GM21390 (cell line): ENCODE data around the gene RPL18.
A peak's percentile ranks its signal among the peaks of the same experiment; 100 is the strongest.
"Not testable (repeated sequence)": the region's sequence is repeated elsewhere in the genome, so short reads cannot be mapped to it uniquely, and the experiment has no call there.

Source experiments
- ATAC-seq: cut with Tn5 transposase; IDR thresholded peaks from one replicate; pipeline ENCODE4 v1.9.1; 2021; ENCODE audit not compliant: unreplicated experiment

RPL18 gene

GRCh38 chr19:48644839-48645619 lies 26.1 kb upstream of the RPL18 start:
- ATAC-seq: no peak

- ATAC-seq: no peak
Measured at GRCh38 chr19:48644355-48644754, 25.4 kb upstream of the RPL18 start.

GRCh38 chr19:48642862-48643261 lies 23.9 kb upstream of the RPL18 start:
- ATAC-seq: no peak

GRCh38 chr19:48641850-48642249 lies 22.9 kb upstream of the RPL18 start:
- no peak for ATAC-seq

- ATAC-seq: no peak
Measured at GRCh38 chr19:48639483-48640375, 20.8 kb upstream of the RPL18 start.

- ATAC-seq: no peak
Measured at GRCh38 chr19:48638831-48639381, 19.9 kb upstream of the RPL18 start.

GRCh38 chr19:48637948-48638830 lies 19.2 kb upstream of the RPL18 start:
- ATAC-seq: peak; percentile 4

GRCh38 chr19:48637449-48637947 lies 18.5 kb upstream of the RPL18 start:
- peak; percentile 69 for ATAC-seq

GRCh38 chr19:48636859-48637448 lies 18.0 kb upstream of the RPL18 start, which contains the start of gene DBP:
TSS of gene DBP (minus strand) at chr19:48637379. CDS start at chr19:48636994, 385 bp downstream.
- ATAC-seq: peak; percentile 1

- no peak for ATAC-seq
Measured at GRCh38 chr19:48635966-48636858, 17.2 kb upstream of the RPL18 start.

GRCh38 chr19:48635263-48635965 lies 16.4 kb upstream of the RPL18 start:
- ATAC-seq: no peak

- ATAC-seq: no peak
Measured at GRCh38 chr19:48634424-48635262, 15.7 kb upstream of the RPL18 start.

- no peak for ATAC-seq
Measured at GRCh38 chr19:48634036-48634342, 15.0 kb upstream of the RPL18 start.

- no peak for ATAC-seq
Measured at GRCh38 chr19:48633148-48634035, 14.4 kb upstream of the RPL18 start.

GRCh38 chr19:48632692-48633147 lies 13.7 kb upstream of the RPL18 start:
- ATAC-seq: no peak

GRCh38 chr19:48632286-48632685 lies 13.3 kb upstream of the RPL18 start:
- not testable (repeated sequence) for ATAC-seq

- ATAC-seq: no peak
Measured at GRCh38 chr19:48631225-48631624, 12.2 kb upstream of the RPL18 start.
